Keratinocyte (primary cell): ENCODE data around the gene RUNX1.

Experiments
- EZH2 ChIP-seq: IDR thresholded peaks from one replicate; pipeline ENCODE4 v1.6.1; 2012; ENCODE audit warnings: inconsistent platforms, mild to moderate bottlenecking, low read length, moderate library complexity
- TF ChIP-seq, protein P1 (sequence below), 3 experiments: IDR thresholded peaks in 1 of 3; conservative IDR thresholded peaks in 1 of 3; optimal IDR thresholded peaks in 1 of 3; 2 replicates in 2 of 3; 3 replicates in 1 of 3; pipeline versions ENCODE3 to v1.5.1; 2011; ENCODE audit warnings: low read length in 3 of 3, mild to moderate bottlenecking in 3 of 3, moderate library complexity in 2 of 3, control low read depth in 1 of 3, inconsistent platforms in 1 of 3; ENCODE audit not compliant: insufficient read depth in 2 of 3; ENCODE audit errors: extremely low read depth in 1 of 3

GRCh38 chr21:34965200-34966174 lies 83.6 kb downstream of the RUNX1 start:
- TF ChIP-seq, protein P1, sequence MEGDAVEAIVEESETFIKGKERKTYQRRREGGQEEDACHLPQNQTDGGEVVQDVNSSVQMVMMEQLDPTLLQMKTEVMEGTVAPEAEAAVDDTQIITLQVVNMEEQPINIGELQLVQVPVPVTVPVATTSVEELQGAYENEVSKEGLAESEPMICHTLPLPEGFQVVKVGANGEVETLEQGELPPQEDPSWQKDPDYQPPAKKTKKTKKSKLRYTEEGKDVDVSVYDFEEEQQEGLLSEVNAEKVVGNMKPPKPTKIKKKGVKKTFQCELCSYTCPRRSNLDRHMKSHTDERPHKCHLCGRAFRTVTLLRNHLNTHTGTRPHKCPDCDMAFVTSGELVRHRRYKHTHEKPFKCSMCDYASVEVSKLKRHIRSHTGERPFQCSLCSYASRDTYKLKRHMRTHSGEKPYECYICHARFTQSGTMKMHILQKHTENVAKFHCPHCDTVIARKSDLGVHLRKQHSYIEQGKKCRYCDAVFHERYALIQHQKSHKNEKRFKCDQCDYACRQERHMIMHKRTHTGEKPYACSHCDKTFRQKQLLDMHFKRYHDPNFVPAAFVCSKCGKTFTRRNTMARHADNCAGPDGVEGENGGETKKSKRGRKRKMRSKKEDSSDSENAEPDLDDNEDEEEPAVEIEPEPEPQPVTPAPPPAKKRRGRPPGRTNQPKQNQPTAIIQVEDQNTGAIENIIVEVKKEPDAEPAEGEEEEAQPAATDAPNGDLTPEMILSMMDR (optimal IDR thresholded peaks at IDR 0.05 in 1 of 3, IDR thresholded peaks at IDR 0.05 in 1 of 3, conservative IDR thresholded peaks at IDR 0.05 in 1 of 3; ENCODE audit: extremely low read depth in 1 of 3, insufficient read depth in 2 of 3, low read length in 3 of 3): no peak
- no peak for TF ChIP-seq EZH2
